K562 (cell line): ENCODE data around the gene CYP1B1. TPM values are rescaled to one million over a fixed set of nuclear protein-coding genes. Genes with fewer than 3 reads are reported as not detected.

Experiments
- ATAC-seq: fragments of 200-7000 bp; cut with Tn5 transposase; 3 replicates; pipeline ENCODE4 v1.9.1; 2020; ENCODE audit warnings: moderate library complexity
- BruUV-seq: library from RNA; stranded (reverse); fragments of 400-500 nt; replicated peaks from 2 replicates; lab custom pipeline; 2021; lab: Mats Ljungman, UMichigan
- CTCF ChIA-PET: fragments of 300-600 bp; formaldehyde crosslinking; extraction: SDS; loops from one replicate; lab custom pipeline; 2021; ENCODE audit warnings: low intra/inter-chr PET ratio; lab: Yijun Ruan, JAX
- POLR2A ChIA-PET: fragments of 300-600, 350-650 bp; sonication (Branson Sonifier 250); formaldehyde crosslinking; extraction: SDS; loops from one replicate; lab custom pipeline; 2021; ENCODE audit warnings: antibody characterized with exemption, inconsistent platforms; lab: Yijun Ruan, JAX
- DNase-seq, 4 experiments: peaks; one replicate each; pipeline versions ENCODE4 v3.0.0 to v3.0.0-alpha.2; 2011 to 2018; ENCODE audit warnings: low spot score in 3 of 4, mixed read lengths in 3 of 4; ENCODE audit errors: extremely low read depth in 1 of 4
- FAIRE-seq: peaks from 2 replicates; lab custom pipeline; 2011; peaks lifted over from hg19 to GRCh38; lab: Jason Lieb, UNC
- H2AFZ ChIP-seq: 2 replicates; pipeline ENCODE4 v1.6.0; 2011; ENCODE audit warnings: low read depth, low read length, control low read depth, inconsistent platforms
- H3K27ac ChIP-seq: fragments of 200-600 bp; 3 replicates; pipeline ENCODE4 v1.8.0; 2011; ENCODE audit warnings: low read depth, mild to moderate bottlenecking, control low read depth, inconsistent platforms, low read length, moderate library complexity, mixed read lengths; ENCODE audit errors: extremely low read depth
- H3K27me3 ChIP-seq, 2 experiments: fragments of 300-600 bp in 1 of 2; 2 replicates in 1 of 2; 3 replicates in 1 of 2; pipeline versions ENCODE4 v1.6.0 to v1.8.0; 2011; ENCODE audit warnings: inconsistent platforms in 2 of 2, low read length in 2 of 2, mild to moderate bottlenecking in 1 of 2, mixed read lengths in 1 of 2, moderate library complexity in 1 of 2; ENCODE audit not compliant: control insufficient read depth in 2 of 2, insufficient read depth in 2 of 2
- H3K36me3 ChIP-seq: fragments of 300-600 bp; 3 replicates; pipeline ENCODE4 v1.8.0; 2011; ENCODE audit warnings: mild to moderate bottlenecking, low read length, inconsistent platforms; ENCODE audit not compliant: control insufficient read depth, insufficient read depth
- H3K4me1 ChIP-seq, 2 experiments: fragments of 200-600 bp in 1 of 2; replicated peaks in 1 of 2; 2 replicates in 1 of 2; 3 replicates in 1 of 2; pipeline versions ENCODE4 v1.5.1 to v1.8.0; 2011; ENCODE audit warnings: inconsistent platforms in 2 of 2, low read length in 2 of 2, mild to moderate bottlenecking in 1 of 2, mixed read lengths in 1 of 2, moderate library complexity in 1 of 2; ENCODE audit not compliant: control insufficient read depth in 2 of 2, insufficient read depth in 2 of 2
- H3K4me2 ChIP-seq: 2 replicates; pipeline ENCODE4 v1.6.1; 2011; ENCODE audit warnings: low read length, control low read depth, inconsistent platforms, mixed read lengths; ENCODE audit not compliant: insufficient read depth
- H3K4me3 ChIP-seq: fragments of 200-600 bp; sonication (generic), shearing (Covaris generic); 2 replicates; pipeline ENCODE4 v1.5.1; 2016; ENCODE audit warnings: control low read depth, inconsistent platforms
- H3K79me2 ChIP-seq: fragments of 200-600 bp; 3 replicates; pipeline ENCODE4 v1.8.0; 2011; ENCODE audit warnings: low read length, inconsistent platforms; ENCODE audit not compliant: control insufficient read depth, insufficient read depth
- H3K9ac ChIP-seq, 2 experiments: 2 replicates each; pipeline versions ENCODE4 v1.6.0 to v1.6.1; 2011; ENCODE audit warnings: low read depth in 2 of 2, low read length in 2 of 2, control low read depth in 1 of 2, inconsistent platforms in 1 of 2, mild to moderate bottlenecking in 1 of 2, mixed read lengths in 1 of 2; ENCODE audit not compliant: insufficient read depth in 1 of 2
- H3K9me1 ChIP-seq: one replicate; pipeline ENCODE4 v1.6.0; 2011; ENCODE audit warnings: inconsistent platforms, mild to moderate bottlenecking, low read length, moderate library complexity; ENCODE audit not compliant: control insufficient read depth, insufficient read depth
- H3K9me3 ChIP-seq: replicated peaks from 2 replicates; pipeline ENCODE4 v1.5.1; 2011; ENCODE audit warnings: low read depth, low read length, inconsistent platforms; ENCODE audit not compliant: control insufficient read depth, insufficient read depth
- H4K20me1 ChIP-seq: replicated peaks from 2 replicates; pipeline ENCODE4 v1.6.1; 2011; ENCODE audit warnings: low read length, inconsistent platforms, mixed read lengths; ENCODE audit not compliant: control insufficient read depth, insufficient read depth
- EGR1 ChIP-seq: fragments of 450-650 bp; conservative IDR thresholded peaks from 2 replicates; pipeline ENCODE4 v1.6.1; 2017; ENCODE audit warnings: mild to moderate bottlenecking
- U2AF1 ChIP-seq: fragments of 200-400 bp; formaldehyde crosslinking; optimal IDR thresholded peaks from 2 replicates; pipeline ENCODE3; 2017; ENCODE audit warnings: mild to moderate bottlenecking, low read depth, low read length, moderate library complexity
- WGBS: fragments of 100-300 bp; shearing (Covaris generic); methylation state at CpG from one replicate; pipeline ENCODE4 v1.1.6; 2016; ENCODE audit warnings: low coverage, mixed read lengths; ENCODE audit not compliant: insufficient coverage; ENCODE audit errors: missing lambda C conversion rate; 5-methylcytosine and 5-hydroxymethylcytosine counted together
- in situ Hi-C: fragments of 300-500 bp; cut with MboI; formaldehyde crosslinking; loops from 4 replicates; pipeline ENCODE4 v1.15.0; 2018; ENCODE audit warnings: inconsistent platforms, mixed read lengths
- intact Hi-C: fragments of 100-400 bp; cut with micrococcal nuclease; formaldehyde crosslinking; loops from 2 replicates; pipeline ENCODE4 v1.14.2; 2022
- polyA plus RNA-seq, 8 experiments: library from polyadenylated mRNA; depleted of rRNA in 4 of 8; stranded (reverse) in 5 of 8; unstranded in 3 of 8; fragments of >200 nt; fragmentation: Nextera tagmentation in 2 of 8; fragmentation: Illumina TruSeq in 1 of 8; extraction: Ambion mirVana in 2 of 8; extraction: Trizol in 1 of 8; gene quantifications; 2 replicates each; pipeline versions ENCODE4 v1.2.1 to v1.2.3, GENCODE V29; 2011 to 2014; ENCODE audit warnings: inconsistent platforms in 1 of 8, missing spikeins in 1 of 8
- total RNA-seq, 7 experiments: library from RNA; depleted of rRNA in 6 of 7; stranded (reverse); fragments of >200 nt in 6 of 7; fragmentation: Illumina TruSeq in 2 of 7; extraction: Trizol in 2 of 7; gene quantifications; 2 replicates each; pipeline versions ENCODE4 v1.2.1 to v1.2.3, GENCODE V29; 2011 to 2021; ENCODE audit warnings: low replicate concordance in 1 of 7

The CYP1B1 gene
- total and polyA plus RNA-seq, 9 of the 15 experiments (the other 6 are each of a cell fraction or from before 2014, with no cell fraction given) = 0.07 TPM; not detected in 8

DNA sequence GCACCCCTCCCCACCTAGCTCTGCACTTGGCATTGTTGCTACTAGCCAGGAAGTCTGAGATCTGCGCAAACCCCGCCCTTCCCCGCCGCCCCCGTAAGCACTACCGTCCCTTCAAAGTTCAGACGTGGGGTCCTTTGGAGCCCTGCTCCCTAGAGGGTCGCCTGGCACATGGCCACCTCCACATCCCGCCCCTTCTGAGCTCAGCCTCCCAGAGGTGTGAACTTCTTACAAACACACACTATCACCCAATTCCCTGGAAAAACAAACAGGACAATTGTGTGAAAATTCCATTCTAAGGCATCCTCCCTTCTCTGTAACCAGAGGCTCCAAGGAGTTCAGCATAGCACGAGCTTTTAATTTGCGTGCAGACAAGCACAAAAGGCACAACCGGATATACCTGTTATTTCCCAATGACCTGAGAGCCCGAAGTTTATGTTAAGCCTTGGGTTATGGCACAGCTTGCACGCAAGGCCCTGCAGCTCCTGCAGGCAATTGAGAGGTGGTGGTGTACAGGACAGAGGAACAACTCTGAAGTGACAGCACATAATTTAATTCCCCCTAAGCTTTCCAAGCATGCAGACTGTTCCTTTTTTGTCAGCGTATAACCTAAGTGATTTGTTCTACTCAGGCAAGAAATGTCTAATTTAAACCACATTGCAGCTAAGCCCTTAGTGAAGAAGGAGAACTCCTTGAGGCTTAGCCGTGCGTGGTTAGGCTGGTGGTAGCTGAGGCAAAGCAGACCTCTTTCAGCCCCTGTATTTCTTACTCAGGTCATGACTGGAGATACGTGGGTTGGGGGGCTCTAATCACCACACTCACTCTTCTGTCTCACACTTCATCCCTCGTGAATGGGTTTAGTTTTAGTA, 20.3 kb upstream of the CYP1B1 start:
- Histone ChIP-seq H3K9me1 (no peaks in the 10 kb centered on the region), H3K36me3 (no peaks in the 10 kb centered on the region), H3K9me3 (no peaks in the 10 kb centered on the region), H3K4me2 (no peak overlapping the region), H3K9ac (no peak overlapping the region), H3K27me3 (peaks cover 18 to 29% of the 10 kb centered on the region in 2 experiments; a peak in 4 of 5 replicates), H3K27ac (no peak overlapping the region), H4K20me1 (no peaks in the 10 kb centered on the region), H3K79me2 (no peaks in the 10 kb centered on the region), H2AFZ (no peak overlapping the region), H3K4me3 (no peak overlapping the region), H3K4me1 (0 out of 5 replicates have a peak, but pooled peaks cover 0 to 2% of the 10 kb centered on the region in 2 experiments)
- intact Hi-C loops = no loop called here
- ChIA-PET POLR2A (interaction anchor here (0.5 to 0.7 kb wide), 2 partner anchors 269 to 607 kb away, joined by 3 to 4 read pairs; no protein-coding TSS in a partner anchor), CTCF (no interaction called here)
- no peak for DNase-seq
- in situ Hi-C loops = no loop called here
- WGBS = 1% methylated on average over 19 of the region's 19 CpGs
- no TSS peak for BruUV-seq
- no peak for ATAC-seq
- 0 out of 2 replicates have a peak, but pooled peaks have one; percentile 14 for TF ChIP-seq EGR1
- no peak for TF ChIP-seq U2AF1
- no peak for FAIRE-seq
